ENCODE data around the gene ITGA7. TPM values are rescaled to one million over a fixed set of nuclear protein-coding genes. Genes with fewer than 3 reads are reported as not detected.

The ITGA7 gene
- total RNA-seq, 2 donors from 2014 or later: 285 to 317 TPM

DNA sequence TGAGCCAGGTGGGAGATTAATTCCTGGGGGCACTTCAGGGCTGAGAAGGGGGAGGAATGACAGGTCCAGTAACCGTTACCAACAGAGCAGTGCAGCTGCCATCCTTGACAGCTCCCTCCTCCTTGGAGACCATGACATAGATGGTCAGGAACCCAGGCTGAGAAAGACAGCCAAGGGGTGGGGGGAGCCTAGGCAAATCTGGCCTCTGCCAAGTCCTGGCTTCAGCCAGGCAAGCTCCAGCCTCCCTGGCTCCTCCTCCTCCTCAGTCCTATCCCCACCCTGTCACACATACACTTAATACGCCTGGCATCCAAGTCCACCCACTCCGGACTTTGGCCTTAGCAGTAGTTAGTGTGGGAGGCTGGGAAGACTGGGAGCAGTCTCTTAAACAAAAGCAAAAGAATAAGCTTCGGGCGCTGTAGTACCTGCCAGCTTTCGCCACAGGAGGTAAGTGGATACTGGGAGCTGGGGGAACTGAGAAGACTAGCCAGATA, 12.4 kb upstream of the ITGA7 start, which contains the start of gene RDH5:
Gene RDH5, plus strand, starts transcription at position 323 of the 494 bp plus-strand sequence. CDS start 792 bp downstream, outside the sequence.
- Histone ChIP-seq H3K36me3 (peaks cover 6% of the 10 kb centered on the region), H3K4me3 (peak within 1 kb of the TSS; percentile 54), H3K27me3 (replicated peaks; ENCODE audit: insufficient read depth) (no peaks in the 10 kb centered on the region), H3K27ac (peak within 1 kb of the TSS; percentile 92 to 95), H3K4me1 (ENCODE audit: control insufficient read depth in 1 of 2, low read depth in 2 of 2) (peaks cover 49 to 89% of the 10 kb centered on the region in 2 donors), H3K9me3 (no peaks in the 10 kb centered on the region)
- ATAC-seq (ENCODE audit: insufficient number of reproducible peaks, low FRiP score, low read depth) (peak; percentile 26), DNase-seq (ENCODE audit: low spot score) (peak; percentile 74)
- TF ChIP-seq, protein P1, sequence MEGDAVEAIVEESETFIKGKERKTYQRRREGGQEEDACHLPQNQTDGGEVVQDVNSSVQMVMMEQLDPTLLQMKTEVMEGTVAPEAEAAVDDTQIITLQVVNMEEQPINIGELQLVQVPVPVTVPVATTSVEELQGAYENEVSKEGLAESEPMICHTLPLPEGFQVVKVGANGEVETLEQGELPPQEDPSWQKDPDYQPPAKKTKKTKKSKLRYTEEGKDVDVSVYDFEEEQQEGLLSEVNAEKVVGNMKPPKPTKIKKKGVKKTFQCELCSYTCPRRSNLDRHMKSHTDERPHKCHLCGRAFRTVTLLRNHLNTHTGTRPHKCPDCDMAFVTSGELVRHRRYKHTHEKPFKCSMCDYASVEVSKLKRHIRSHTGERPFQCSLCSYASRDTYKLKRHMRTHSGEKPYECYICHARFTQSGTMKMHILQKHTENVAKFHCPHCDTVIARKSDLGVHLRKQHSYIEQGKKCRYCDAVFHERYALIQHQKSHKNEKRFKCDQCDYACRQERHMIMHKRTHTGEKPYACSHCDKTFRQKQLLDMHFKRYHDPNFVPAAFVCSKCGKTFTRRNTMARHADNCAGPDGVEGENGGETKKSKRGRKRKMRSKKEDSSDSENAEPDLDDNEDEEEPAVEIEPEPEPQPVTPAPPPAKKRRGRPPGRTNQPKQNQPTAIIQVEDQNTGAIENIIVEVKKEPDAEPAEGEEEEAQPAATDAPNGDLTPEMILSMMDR (IDR thresholded peaks at IDR 0.05): no peak

DNA sequence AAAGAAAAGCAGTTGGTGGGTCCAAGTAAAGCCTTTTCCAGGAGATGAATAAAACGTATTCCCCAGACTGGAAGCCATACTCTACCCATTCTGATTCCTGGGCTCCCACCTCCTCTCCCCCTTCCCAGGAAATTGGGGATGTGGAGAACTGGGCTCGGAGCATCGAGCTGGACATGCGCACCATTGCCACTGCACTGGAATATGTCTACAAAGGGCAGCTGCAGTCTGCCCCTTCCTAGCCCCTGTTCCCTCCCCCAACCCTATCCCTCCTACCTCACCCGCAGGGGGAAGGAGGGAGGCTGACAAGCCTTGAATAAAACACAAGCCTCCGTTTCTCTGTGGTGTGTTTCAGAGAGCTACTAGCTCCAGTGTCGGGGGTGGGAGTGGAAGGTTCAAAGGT, 11.7 kb upstream of the ITGA7 start:
- Histone ChIP-seq H3K4me1 (ENCODE audit: control insufficient read depth in 1 of 2, low read depth in 2 of 2) (peaks cover 56 to 87% of the 10 kb centered on the region in 2 donors), H3K36me3 (no peaks in the 10 kb centered on the region), H3K27me3 (replicated peaks; ENCODE audit: insufficient read depth) (no peaks in the 10 kb centered on the region), H3K4me3 (peak overlapping the region; percentile 54), H3K9me3 (no peaks in the 10 kb centered on the region), H3K27ac (peak overlapping the region; percentile 92 to 95)
- ATAC-seq (ENCODE audit: insufficient number of reproducible peaks, low FRiP score, low read depth) (no peak), DNase-seq (ENCODE audit: low spot score) (no peak)
- TF ChIP-seq, protein P1 (IDR thresholded peaks at IDR 0.05): no peak

DNA sequence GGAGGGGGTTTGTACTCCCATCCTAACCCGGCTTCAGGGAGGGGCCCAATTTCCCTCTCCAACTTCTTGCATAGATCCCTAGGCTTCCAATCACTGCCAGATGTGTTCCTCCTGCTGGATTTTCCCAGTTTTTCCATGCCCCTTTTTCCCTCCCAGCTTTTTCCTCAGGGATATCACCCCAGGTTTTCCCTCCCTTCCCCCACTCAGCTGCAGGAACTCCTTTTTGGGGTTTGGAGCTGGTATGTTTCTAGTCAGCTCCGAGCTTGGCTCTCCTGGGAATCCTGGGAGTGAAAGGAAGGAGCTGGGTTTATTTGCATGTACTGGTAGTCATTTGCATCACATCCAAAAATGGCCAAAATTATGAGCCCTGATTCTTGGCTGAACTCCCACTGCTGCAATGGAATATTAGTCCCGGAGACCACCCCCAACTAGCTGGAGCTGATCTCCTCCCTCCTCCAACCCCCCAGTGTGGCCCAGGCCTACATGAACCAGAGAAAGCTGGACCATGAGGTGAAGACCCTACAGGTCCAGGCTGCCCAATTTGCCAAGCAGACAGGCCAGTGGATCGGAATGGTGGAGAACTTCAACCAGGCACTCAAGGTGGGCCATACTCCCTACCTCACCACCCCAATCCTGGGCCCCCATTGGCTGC, 11.0 kb upstream of the ITGA7 start:
- Histone ChIP-seq H3K4me3 (no peak overlapping the region), H3K4me1 (ENCODE audit: control insufficient read depth in 1 of 2, low read depth in 2 of 2) (peaks cover 56 to 84% of the 10 kb centered on the region in 2 donors), H3K27me3 (replicated peaks; ENCODE audit: insufficient read depth) (no peaks in the 10 kb centered on the region), H3K36me3 (no peaks in the 10 kb centered on the region), H3K27ac (peak overlapping the region; percentile 92 to 95), H3K9me3 (no peaks in the 10 kb centered on the region)
- ATAC-seq (ENCODE audit: insufficient number of reproducible peaks, low FRiP score, low read depth) (no peak), DNase-seq (ENCODE audit: low spot score) (no peak)
- TF ChIP-seq, protein P1 (IDR thresholded peaks at IDR 0.05): no peak

GRCh38 chr12:55718015-55718414, 10.3 kb upstream of the ITGA7 start:
- ATAC-seq (ENCODE audit: insufficient number of reproducible peaks, low FRiP score, low read depth) (no peak), DNase-seq (ENCODE audit: low spot score) (no peak)
- Histone ChIP-seq H3K9me3 (no peaks in the 10 kb centered on the region), H3K27me3 (replicated peaks; ENCODE audit: insufficient read depth) (no peaks in the 10 kb centered on the region), H3K27ac (peak overlapping the region; percentile 92 to 95), H3K36me3 (no peaks in the 10 kb centered on the region), H3K4me1 (ENCODE audit: control insufficient read depth in 1 of 2, low read depth in 2 of 2) (peaks cover 59 to 83% of the 10 kb centered on the region in 2 donors), H3K4me3 (peak overlapping the region; percentile 78)
- TF ChIP-seq, protein P1 (IDR thresholded peaks at IDR 0.05): no peak

DNA sequence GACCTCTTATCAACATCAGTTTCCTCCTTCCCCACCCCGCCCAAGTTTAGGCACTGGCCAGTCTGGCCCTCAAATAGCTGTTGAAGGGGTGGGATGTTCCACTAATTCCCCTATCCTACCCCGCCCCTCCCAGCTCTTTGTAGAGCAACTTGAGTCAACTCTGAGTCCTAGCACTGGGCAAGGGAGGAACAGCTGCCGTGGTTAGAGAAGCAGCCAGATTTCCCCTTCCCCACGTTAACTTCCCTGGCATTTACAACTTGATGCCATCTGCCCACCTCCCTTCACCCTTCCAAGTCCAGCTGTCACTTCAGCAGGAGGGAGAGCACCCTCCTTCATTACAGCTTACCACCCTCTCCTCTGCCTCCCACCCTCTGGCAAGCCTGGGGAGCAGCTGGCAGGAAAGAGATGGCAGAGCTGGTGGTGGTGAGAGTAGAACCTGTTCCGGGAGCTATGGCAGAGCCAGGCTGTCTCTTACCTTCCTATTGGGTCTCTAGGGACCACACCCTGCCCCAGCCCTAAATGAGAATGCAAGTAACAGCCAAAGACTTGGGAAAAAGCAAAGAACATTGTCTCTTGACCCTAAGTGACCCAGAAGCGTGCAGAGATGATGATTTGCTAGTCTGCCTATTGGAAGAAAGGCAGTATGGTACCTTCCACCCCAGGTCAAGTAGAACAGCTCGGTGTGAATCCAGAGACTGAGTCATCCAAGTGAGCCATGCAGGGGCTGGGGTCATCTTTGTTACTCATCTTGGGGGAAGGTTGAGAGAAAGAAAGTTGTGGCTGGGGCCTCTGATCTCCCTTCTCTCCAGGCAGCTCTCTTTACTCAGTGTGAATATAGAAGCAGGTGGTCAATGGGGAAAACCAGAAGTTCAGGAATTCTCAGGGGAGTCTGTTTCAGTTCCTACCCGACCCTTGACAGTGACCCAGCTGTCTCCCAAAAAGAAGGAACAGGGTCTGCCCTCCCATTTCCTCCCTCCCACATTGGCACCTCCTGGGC, 9.6 kb upstream of the ITGA7 start:
- H3K9me3 ChIP-seq: no peaks in the 10 kb centered on the region
- DNase-seq (ENCODE audit: low spot score) (no peak), ATAC-seq (ENCODE audit: insufficient number of reproducible peaks, low FRiP score, low read depth) (no peak)
- peaks cover 66 to 84% of the 10 kb centered on the region in 2 donors for H3K4me1 ChIP-seq (ENCODE audit: control insufficient read depth in 1 of 2, low read depth in 2 of 2)
- H3K27me3 ChIP-seq (replicated peaks; ENCODE audit: insufficient read depth): no peaks in the 10 kb centered on the region
- TF ChIP-seq, protein P1 (IDR thresholded peaks at IDR 0.05): no peak
- H3K27ac ChIP-seq: peak overlapping the region; percentile 92 to 95
- H3K36me3 ChIP-seq: no peaks in the 10 kb centered on the region
- peak overlapping the region; percentile 78 for H3K4me3 ChIP-seq

All from thoracic aorta (tissue), 2 donors.